Neuronal stem cell (in vitro differentiated cells): Measurements from ENCODE around the gene INPP5J.

ENCODE experiments used
- DNase-seq: peaks from one replicate; pipeline ENCODE4 v3.0.0-alpha.2; 2013; ENCODE audit warnings: low spot score
- H2AFZ ChIP-seq: one replicate; pipeline ENCODE4 v1.6.1; 2013; ENCODE audit warnings: mild to moderate bottlenecking, low read length, inconsistent platforms
- H2AK5ac ChIP-seq: 2 replicates; pipeline ENCODE4 v1.6.1; 2013; ENCODE audit warnings: low read depth, mild to moderate bottlenecking, inconsistent platforms, low read length, moderate library complexity, mixed read lengths
- H2BK120ac ChIP-seq: 2 replicates; pipeline ENCODE4 v1.6.1; 2013; ENCODE audit warnings: low read depth, mild to moderate bottlenecking, inconsistent platforms, low read length, moderate library complexity, mixed read lengths
- H2BK12ac ChIP-seq: one replicate; pipeline ENCODE4 v1.6.1; 2013; ENCODE audit warnings: low read length, inconsistent platforms
- H2BK15ac ChIP-seq: 2 replicates; pipeline ENCODE4 v1.6.1; 2013; ENCODE audit warnings: mild to moderate bottlenecking, low read length, inconsistent platforms, mixed read lengths
- H2BK5ac ChIP-seq: one replicate; pipeline ENCODE4 v1.6.1; 2013; ENCODE audit warnings: inconsistent platforms, mild to moderate bottlenecking, low read length, moderate library complexity
- H3K14ac ChIP-seq: one replicate; pipeline ENCODE4 v1.6.1; 2013; ENCODE audit warnings: low read length, inconsistent platforms
- H3K18ac ChIP-seq: 2 replicates; pipeline ENCODE4 v1.6.1; 2013; ENCODE audit warnings: low read length, inconsistent platforms
- H3K23ac ChIP-seq: 2 replicates; pipeline ENCODE4 v1.6.1; 2013; ENCODE audit warnings: low read depth, mild to moderate bottlenecking, mixed read lengths, low read length, inconsistent platforms; ENCODE audit not compliant: poor library complexity
- H3K27ac ChIP-seq: replicated peaks from 3 replicates; pipeline ENCODE4 v1.5.1; 2013; ENCODE audit warnings: low read length, inconsistent platforms
- H3K27me3 ChIP-seq, 3 experiments: 2 replicates each; pipeline ENCODE4 v1.6.1; 2013; ENCODE audit warnings: low read length in 3 of 3, mild to moderate bottlenecking in 2 of 3, inconsistent platforms in 1 of 3, low read depth in 1 of 3, mixed read lengths in 1 of 3, moderate library complexity in 1 of 3; ENCODE audit not compliant: control insufficient read depth in 3 of 3, insufficient read depth in 3 of 3
- H3K36me3 ChIP-seq, 2 donors: replicated peaks in 1 of 2; 2 replicates each; pipeline ENCODE4 v1.6.1; 2013; ENCODE audit warnings: low read length in 2 of 2; ENCODE audit not compliant: control insufficient read depth in 2 of 2, insufficient read depth in 2 of 2
- H3K4ac ChIP-seq: 2 replicates; pipeline ENCODE4 v1.6.1; 2013; ENCODE audit warnings: inconsistent platforms, mild to moderate bottlenecking, low read length, moderate library complexity
- H3K4me1 ChIP-seq, 2 donors: 1 replicate in 1 of 2; 2 replicates in 1 of 2; pipeline ENCODE4 v1.6.1; 2013; ENCODE audit warnings: low read length in 2 of 2, low read depth in 1 of 2; ENCODE audit not compliant: control insufficient read depth in 2 of 2, insufficient read depth in 1 of 2
- H3K4me2 ChIP-seq: one replicate; pipeline ENCODE4 v1.6.1; 2013; ENCODE audit warnings: mild to moderate bottlenecking, low read length, inconsistent platforms; ENCODE audit not compliant: insufficient read depth, poor library complexity, severe bottlenecking
- H3K4me3 ChIP-seq, 2 donors: 2 replicates each; pipeline ENCODE4 v1.5.1; 2013; ENCODE audit warnings: low read length in 2 of 2, mild to moderate bottlenecking in 2 of 2, inconsistent platforms in 1 of 2, moderate library complexity in 1 of 2
- H3K79me1 ChIP-seq: one replicate; pipeline ENCODE4 v1.6.1; 2013; ENCODE audit warnings: low read depth, mild to moderate bottlenecking, inconsistent platforms, low read length, moderate library complexity
- H3K9ac ChIP-seq: one replicate; pipeline ENCODE4 v1.6.1; 2013; ENCODE audit warnings: mild to moderate bottlenecking, low read depth, low read length, inconsistent platforms; ENCODE audit not compliant: poor library complexity
- H3K9me3 ChIP-seq, 2 donors: replicated peaks in 1 of 2; 2 replicates each; pipeline versions ENCODE3 to v1.6.1; 2013; ENCODE audit warnings: low read length in 2 of 2, mild to moderate bottlenecking in 2 of 2, inconsistent platforms in 1 of 2, low read depth in 1 of 2, mixed read lengths in 1 of 2, moderate library complexity in 1 of 2; ENCODE audit not compliant: control insufficient read depth in 2 of 2, insufficient read depth in 1 of 2
- H4K8ac ChIP-seq: one replicate; pipeline ENCODE4 v1.6.1; 2013; ENCODE audit warnings: low read depth, mild to moderate bottlenecking, inconsistent platforms, low read length, moderate library complexity
- H4K91ac ChIP-seq: one replicate; pipeline ENCODE4 v1.6.1; 2013; ENCODE audit warnings: low read length, low read depth, mild to moderate bottlenecking, inconsistent platforms; ENCODE audit not compliant: poor library complexity
- WGBS, 2 donors: extraction: QIAGEN DNeasy Blood & Tissue Kit; methylation state at CpG; one replicate each; pipeline ENCODE4 v1.1.7; 2013; ENCODE audit warnings: missing lambda C conversion rate in 2 of 2, mixed read lengths in 1 of 2; ENCODE audit not compliant: insufficient read length in 2 of 2, insufficient replicate concordance in 1 of 2; ENCODE audit errors: extremely low coverage in 2 of 2; 5-methylcytosine and 5-hydroxymethylcytosine counted together

The INPP5J gene

DNA sequence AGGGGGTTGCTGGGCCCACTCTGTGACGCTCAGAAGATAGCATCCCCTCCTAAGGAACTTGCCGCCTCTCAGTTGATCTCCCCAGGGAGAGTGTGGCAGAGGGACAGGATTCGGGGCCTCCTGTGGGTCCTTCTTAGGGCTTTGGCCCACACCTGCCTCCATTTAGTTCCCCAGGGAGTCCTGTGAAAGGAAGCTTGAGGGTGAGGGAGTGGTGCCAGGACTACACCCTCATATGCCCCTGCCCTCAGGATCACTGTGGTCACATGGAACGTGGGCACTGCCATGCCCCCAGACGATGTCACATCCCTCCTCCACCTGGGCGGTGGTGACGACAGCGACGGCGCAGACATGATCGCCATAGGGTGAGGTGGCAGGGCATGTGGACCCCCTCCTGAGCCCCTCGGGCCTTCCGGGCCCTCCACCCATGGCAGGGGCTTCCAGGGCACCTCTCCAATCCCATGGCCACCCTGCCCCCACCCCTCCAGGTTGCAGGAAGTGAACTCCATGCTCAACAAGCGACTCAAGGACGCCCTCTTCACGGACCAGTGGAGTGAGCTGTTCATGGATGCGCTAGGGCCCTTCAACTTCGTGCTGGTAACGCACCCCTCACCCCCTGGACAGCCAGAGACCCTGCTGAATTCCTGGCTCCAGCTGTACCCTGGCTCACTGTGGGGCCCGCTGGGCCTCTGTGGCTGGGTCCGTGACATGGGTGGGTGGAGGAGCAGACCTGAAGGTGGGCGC is 3.5 kb downstream of the INPP5J start:
- Histone ChIP-seq H2AFZ (no peak overlapping the region), H3K9me3 (no peaks in the 10 kb centered on the region), H3K9ac (no peak overlapping the region), H4K91ac (no peak overlapping the region), H3K4me3 (no peak overlapping the region), H3K27ac (no peak overlapping the region), H3K18ac (peak overlapping the region; percentile 77), H3K79me1 (peaks cover 2% of the 10 kb centered on the region), H2BK12ac (no peak overlapping the region), H3K23ac (peak overlapping the region; percentile 37), H2BK15ac (peak overlapping the region; percentile 37), H2AK5ac (peak overlapping the region; percentile 11), H4K8ac (no peak overlapping the region), H3K27me3 (peaks cover 0 to 10% (median 0%) of the 10 kb centered on the region in 3 experiments), H3K4me1 (peaks cover 0 to 10% of the 10 kb centered on the region in 2 donors), H2BK5ac (no peak overlapping the region), H3K36me3 (no peaks in the 10 kb centered on the region), H2BK120ac (no peak overlapping the region), H3K4me2 (no peak overlapping the region), H3K14ac (no peak overlapping the region), H3K4ac (peak overlapping the region; percentile 30)
- no CpG with 5 or more reads among the region's 22 CpGs for WGBS, 2 donors
- DNase-seq, result no peak

GRCh38 chr22:31126869-31127175 is 4.1 kb downstream of the INPP5J start:
- no CpG with 5 or more reads among the region's 13 CpGs for WGBS, 2 donors
- peaks cover 0 to 10% of the 10 kb centered on the region in 2 donors for H3K4me1 ChIP-seq
- no peak overlapping the region for H2BK120ac ChIP-seq
- no peak overlapping the region for H3K14ac ChIP-seq
- no peak overlapping the region for H4K8ac ChIP-seq
- H3K36me3 ChIP-seq, result no peaks in the 10 kb centered on the region
- no peak overlapping the region for H3K4ac ChIP-seq
- H3K4me3 ChIP-seq, result no peak overlapping the region
- H4K91ac ChIP-seq, result no peak overlapping the region
- peak overlapping the region; percentile 27 for H3K9ac ChIP-seq
- H3K27me3 ChIP-seq, result peaks cover 0 to 5% (median 0%) of the 10 kb centered on the region in 3 experiments
- peak overlapping the region; percentile 11 for H2AK5ac ChIP-seq
- no peak overlapping the region for H3K4me2 ChIP-seq
- no peak overlapping the region for H3K18ac ChIP-seq
- no peaks in the 10 kb centered on the region for H3K9me3 ChIP-seq
- H3K23ac ChIP-seq, result no peak overlapping the region
- H2BK15ac ChIP-seq, result peak overlapping the region; percentile 37
- H2AFZ ChIP-seq, result no peak overlapping the region
- H2BK5ac ChIP-seq, result no peak overlapping the region
- no peak overlapping the region for H2BK12ac ChIP-seq
- peaks cover 2% of the 10 kb centered on the region for H3K79me1 ChIP-seq
- DNase-seq, result no peak
- H3K27ac ChIP-seq, result no peak overlapping the region

GRCh38 chr22:31127181-31127772 is 4.5 kb downstream of the INPP5J start:
- Histone ChIP-seq H3K27me3 (peaks cover 0 to 4% (median 0%) of the 10 kb centered on the region in 3 experiments), H2BK120ac (no peak overlapping the region), H3K23ac (no peak overlapping the region), H3K9me3 (no peaks in the 10 kb centered on the region), H2BK15ac (peak overlapping the region; percentile 37), H3K36me3 (no peaks in the 10 kb centered on the region), H4K8ac (no peak overlapping the region), H4K91ac (no peak overlapping the region), H2AFZ (no peak overlapping the region), H2BK5ac (no peak overlapping the region), H3K4ac (no peak overlapping the region), H2AK5ac (no peak overlapping the region), H3K79me1 (peaks cover 2% of the 10 kb centered on the region), H2BK12ac (no peak overlapping the region), H3K4me1 (peaks cover 0 to 10% of the 10 kb centered on the region in 2 donors), H3K18ac (peak overlapping the region; percentile 5), H3K9ac (no peak overlapping the region), H3K4me2 (no peak overlapping the region), H3K14ac (no peak overlapping the region), H3K27ac (no peak overlapping the region), H3K4me3 (no peak overlapping the region)
- WGBS, 2 donors, result no CpG with 5 or more reads among the region's 19 CpGs
- DNase-seq, result no peak

- H3K23ac ChIP-seq, result no peak overlapping the region
- peak overlapping the region; percentile 67 for H3K14ac ChIP-seq
- H2BK15ac ChIP-seq, result no peak overlapping the region
- H4K91ac ChIP-seq, result no peak overlapping the region
- WGBS, 2 donors, result no CpG with 5 or more reads among the region's 7 CpGs
- H3K27me3 ChIP-seq, result peaks cover 0 to 4% (median 0%) of the 10 kb centered on the region in 3 experiments
- no peak overlapping the region for H2BK5ac ChIP-seq
- no peak overlapping the region for H2AFZ ChIP-seq
- H3K36me3 ChIP-seq, result peaks cover 3 to 5% of the 10 kb centered on the region in 2 donors
- H3K9ac ChIP-seq, result no peak overlapping the region
- H3K9me3 ChIP-seq, result no peaks in the 10 kb centered on the region
- no peak for DNase-seq
- no peak overlapping the region for H4K8ac ChIP-seq
- H2BK12ac ChIP-seq, result no peak overlapping the region
- H3K27ac ChIP-seq, result no peak overlapping the region
- H2AK5ac ChIP-seq, result peak overlapping the region; percentile 60
- H3K4me1 ChIP-seq, result peaks cover 0 to 7% of the 10 kb centered on the region in 2 donors
- no peak overlapping the region for H3K4me2 ChIP-seq
- no peak overlapping the region for H2BK120ac ChIP-seq
- no peak overlapping the region for H3K4me3 ChIP-seq
- no peak overlapping the region for H3K4ac ChIP-seq
- no peak overlapping the region for H3K18ac ChIP-seq
- H3K79me1 ChIP-seq, result peaks cover 2% of the 10 kb centered on the region
Measured at GRCh38 chr22:31128156-31128555, 5.4 kb downstream of the INPP5J start.
